ENCODE measurements around the gene C11orf24. TPM values are rescaled to one million over a fixed set of nuclear protein-coding genes. Genes with fewer than 3 reads are reported as not detected.
"Not testable (repeated sequence)": the region's sequence is repeated elsewhere in the genome, so short reads cannot be mapped to it uniquely, and the experiment has no call there.

The C11orf24 gene
- total and polyA plus RNA-seq, 12 donors = 8.8 to 46.5 (median 26.8) TPM

DNA sequence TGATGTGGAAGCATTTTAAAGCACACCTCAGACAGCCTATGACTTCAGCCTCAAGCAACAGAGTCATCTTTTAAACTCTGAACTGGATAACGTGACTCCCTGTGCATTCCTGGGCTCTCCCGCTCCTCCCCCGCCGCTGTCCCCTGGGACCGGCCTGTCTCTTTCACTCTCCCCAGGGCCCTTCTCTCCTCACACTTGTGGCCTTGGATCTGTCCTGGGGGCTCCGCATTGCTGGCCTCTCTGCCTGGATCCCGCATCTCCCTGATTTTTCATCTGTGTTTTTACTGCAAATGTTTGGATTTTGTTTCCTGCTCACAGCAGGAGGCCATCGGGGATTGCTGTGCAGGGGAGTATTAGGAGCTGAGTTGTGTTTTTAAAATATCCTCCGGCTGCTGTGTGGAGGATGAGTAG lies 15.4 kb downstream of the C11orf24 start:
- no peak overlapping the region for H3K27ac ChIP-seq
- peak in 1 of 7 donors; percentile 38 for DNase-seq
- WGBS, 4 donors = 61 to 68% (median 65%) methylated on average over 9 of the region's 9 CpGs

DNA sequence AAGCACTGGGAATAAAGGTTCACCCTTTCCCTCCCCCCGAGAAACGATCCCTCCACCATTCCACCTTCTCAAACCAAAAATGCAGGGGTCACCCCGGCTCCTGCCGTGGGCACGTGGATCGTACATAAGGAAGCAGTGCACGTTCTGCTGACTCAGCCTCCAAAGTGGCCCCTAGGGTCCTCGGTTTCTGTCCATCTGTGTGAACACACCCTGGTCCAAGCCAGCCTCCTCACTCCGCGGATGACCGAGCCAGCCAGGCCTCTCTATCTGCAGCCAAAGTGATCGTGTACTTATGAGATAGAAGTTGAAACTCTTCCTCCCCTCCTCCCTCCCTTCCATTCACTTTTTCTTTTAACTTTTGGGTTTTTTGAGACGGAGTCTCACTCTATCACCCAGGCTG lies 16.2 kb downstream of the C11orf24 start:
- H3K27ac ChIP-seq = no peak overlapping the region
- 76 to 85% (median 77%) methylated on average over 13 of the region's 13 CpGs for WGBS, 4 donors
- TF ChIP-seq POLR2A (IDR thresholded peaks at IDR 0.05) = no peak
- TF ChIP-seq, protein P1, sequence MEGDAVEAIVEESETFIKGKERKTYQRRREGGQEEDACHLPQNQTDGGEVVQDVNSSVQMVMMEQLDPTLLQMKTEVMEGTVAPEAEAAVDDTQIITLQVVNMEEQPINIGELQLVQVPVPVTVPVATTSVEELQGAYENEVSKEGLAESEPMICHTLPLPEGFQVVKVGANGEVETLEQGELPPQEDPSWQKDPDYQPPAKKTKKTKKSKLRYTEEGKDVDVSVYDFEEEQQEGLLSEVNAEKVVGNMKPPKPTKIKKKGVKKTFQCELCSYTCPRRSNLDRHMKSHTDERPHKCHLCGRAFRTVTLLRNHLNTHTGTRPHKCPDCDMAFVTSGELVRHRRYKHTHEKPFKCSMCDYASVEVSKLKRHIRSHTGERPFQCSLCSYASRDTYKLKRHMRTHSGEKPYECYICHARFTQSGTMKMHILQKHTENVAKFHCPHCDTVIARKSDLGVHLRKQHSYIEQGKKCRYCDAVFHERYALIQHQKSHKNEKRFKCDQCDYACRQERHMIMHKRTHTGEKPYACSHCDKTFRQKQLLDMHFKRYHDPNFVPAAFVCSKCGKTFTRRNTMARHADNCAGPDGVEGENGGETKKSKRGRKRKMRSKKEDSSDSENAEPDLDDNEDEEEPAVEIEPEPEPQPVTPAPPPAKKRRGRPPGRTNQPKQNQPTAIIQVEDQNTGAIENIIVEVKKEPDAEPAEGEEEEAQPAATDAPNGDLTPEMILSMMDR (IDR thresholded peaks at IDR 0.05) = no peak

More for the DNA sequence above, 15.4 kb downstream of the C11orf24 start:
- no peak for TF ChIP-seq POLR2A (IDR thresholded peaks at IDR 0.05)
- intact Hi-C loops (cut with DNase I) = loop anchor here (2.0 to 5.0 kb wide), 3 partner anchors 40 to 126 kb away; no protein-coding TSS in a partner anchor
- H3K4me3 ChIP-seq = no peak overlapping the region
- no peaks in the 10 kb centered on the region for H3K27me3 ChIP-seq
- peaks cover 0 to 6% of the 10 kb centered on the region in 2 donors for H3K36me3 ChIP-seq (replicated peaks in 1 of 2)
- peaks cover 0 to 5% of the 10 kb centered on the region in 2 donors for H3K4me1 ChIP-seq (replicated peaks in 1 of 2)
- H3K9me3 ChIP-seq (replicated peaks in 1 of 3) = no peaks in the 10 kb centered on the region

GRCh38 chr11:68254421-68254820 lies 17.4 kb downstream of the C11orf24 start:
- DNase-seq = no peak

More for the DNA sequence above, 16.2 kb downstream of the C11orf24 start:
- Histone ChIP-seq H3K4me3 (no peak overlapping the region), H3K27me3 (no peaks in the 10 kb centered on the region), H3K36me3 (replicated peaks in 1 of 2) (no peaks in the 10 kb centered on the region), H3K9me3 (replicated peaks in 1 of 3) (no peaks in the 10 kb centered on the region), H3K4me1 (replicated peaks in 1 of 2) (peaks cover 0 to 5% of the 10 kb centered on the region in 2 donors)
- no peak for DNase-seq
- intact Hi-C loops (cut with DNase I) = loop anchor here in 1 of 2 donors (5.0 kb wide), 2 partner anchors 42 to 127 kb away; no protein-coding TSS in a partner anchor

DNA sequence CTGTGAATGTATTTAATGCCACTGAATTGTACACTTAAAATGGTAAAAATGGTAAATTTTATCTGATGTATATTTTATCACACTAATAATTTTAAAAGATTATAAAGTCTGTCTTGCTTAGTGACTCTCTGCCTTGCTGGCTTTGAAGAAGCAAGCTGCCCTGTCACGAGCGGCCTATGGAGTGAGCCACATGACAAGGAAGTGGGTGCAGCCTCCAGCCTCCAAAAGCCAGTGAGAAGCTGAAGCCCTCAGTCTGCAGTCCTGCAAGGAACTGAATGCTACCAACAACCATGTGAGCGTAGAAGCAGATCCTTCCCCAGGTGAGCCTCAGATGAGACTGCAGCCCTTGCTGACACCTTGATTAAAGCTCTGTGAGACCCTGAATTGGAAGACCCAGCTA lies 20.0 kb downstream of the C11orf24 start:
- Histone ChIP-seq H3K27me3 (no peaks in the 10 kb centered on the region), H3K4me3 (no peak overlapping the region), H3K9me3 (replicated peaks in 1 of 3) (no peaks in the 10 kb centered on the region), H3K4me1 (replicated peaks in 1 of 2) (no peaks in the 10 kb centered on the region), H3K27ac (no peak overlapping the region), H3K36me3 (replicated peaks in 1 of 2) (no peaks in the 10 kb centered on the region)
- no peak for DNase-seq
- intact Hi-C loops (cut with DNase I) = no loop called here
- TF ChIP-seq POLR2A (IDR thresholded peaks at IDR 0.05) = no peak
- TF ChIP-seq, protein P1 (IDR thresholded peaks at IDR 0.05) = no peak
- 76 to 92% (median 86%) methylated on average over 3 of the region's 3 CpGs for WGBS, 4 donors

More at GRCh38 chr11:68254421-68254820, 17.4 kb downstream of the C11orf24 start:
- Histone ChIP-seq H3K27me3 (no peaks in the 10 kb centered on the region), H3K36me3 (replicated peaks in 1 of 2) (no peaks in the 10 kb centered on the region), H3K4me1 (replicated peaks in 1 of 2) (peaks cover 0 to 5% of the 10 kb centered on the region in 2 donors), H3K27ac (no peak overlapping the region), H3K4me3 (no peak overlapping the region), H3K9me3 (replicated peaks in 1 of 3) (no peaks in the 10 kb centered on the region)
- 89 to 94% (median 94%) methylated on average over 6 to 14 of the region's 14 CpGs for WGBS, 4 donors
- intact Hi-C loops (cut with DNase I) = no loop called here
- TF ChIP-seq, protein P1 (IDR thresholded peaks at IDR 0.05) = no peak
- no peak for TF ChIP-seq POLR2A (IDR thresholded peaks at IDR 0.05)

GRCh38 chr11:68244912-68245311 lies 26.9 kb downstream of the C11orf24 start:
- H3K27me3 ChIP-seq; H3K9me3 ChIP-seq (replicated peaks in 1 of 3); DNase-seq; H3K36me3 ChIP-seq (replicated peaks in 1 of 2); intact Hi-C loops (cut with DNase I); H3K4me1 ChIP-seq (replicated peaks in 1 of 2); H3K27ac ChIP-seq; H3K4me3 ChIP-seq: not testable (repeated sequence)
- 83 to 90% (median 87%) methylated on average over 5 of the region's 5 CpGs for WGBS, 4 donors

DNA sequence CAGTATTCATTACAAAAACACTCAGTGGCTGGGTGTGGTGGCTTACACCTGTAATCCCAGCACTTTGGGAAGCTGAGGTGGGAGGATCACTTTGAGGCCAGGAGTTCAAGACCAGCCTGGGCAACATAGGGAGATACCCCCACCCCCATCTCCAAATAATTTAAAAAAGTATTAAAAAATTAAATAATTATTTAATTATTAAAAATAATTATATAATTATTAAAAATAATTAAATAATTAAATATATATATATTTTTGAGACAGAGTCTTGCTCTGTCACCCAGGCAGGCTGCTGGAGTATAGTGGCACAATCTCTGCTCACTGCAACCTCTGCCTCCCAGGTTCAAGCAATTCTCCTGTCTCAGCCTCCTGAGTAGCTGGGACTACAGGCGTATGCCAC lies 27.9 kb downstream of the C11orf24 start:
- intact Hi-C loops (cut with DNase I) = not testable (repeated sequence)
- 80 to 100% (median 92%) methylated on average over 1 of the region's 1 CpG for WGBS, 4 donors

More for the DNA sequence above, 27.9 kb downstream of the C11orf24 start:
- not testable (repeated sequence) for H3K27ac ChIP-seq; DNase-seq; H3K27me3 ChIP-seq; H3K4me1 ChIP-seq (replicated peaks in 1 of 2); H3K9me3 ChIP-seq (replicated peaks in 1 of 3); H3K36me3 ChIP-seq (replicated peaks in 1 of 2); H3K4me3 ChIP-seq
